NOMO-1 treated with DMSO at 0.1 percent for 48 hours (cell line): Measurements from ENCODE around the gene PPP2R2C.

Source experiments
- DNase-seq: peaks from one replicate; lab custom pipeline; 2025; ENCODE audit not compliant: unreplicated experiment; lab: John Stamatoyannopoulos, UW

PPP2R2C gene

DNA sequence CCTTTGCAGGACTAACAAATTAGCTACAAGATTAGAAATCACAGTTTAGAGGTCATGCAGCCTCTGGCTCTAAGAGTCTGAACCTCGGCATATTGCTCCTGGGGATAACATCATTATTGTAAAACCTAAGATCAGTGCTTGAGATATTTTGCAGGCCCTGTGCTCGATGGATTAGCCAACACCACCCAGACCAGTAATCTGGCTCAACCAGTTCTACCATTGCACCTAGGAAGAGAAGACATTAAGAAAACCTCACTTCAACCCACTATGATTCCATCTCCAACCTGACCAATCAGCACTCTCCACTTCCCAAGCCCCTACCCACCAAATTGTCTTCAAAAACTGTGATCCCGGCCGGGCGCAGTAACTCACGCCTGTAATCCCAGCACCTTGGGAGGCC is 159.2 kb downstream of the PPP2R2C start:
- DNase-seq = no peak

GRCh38 chr4:6309777-6310176 is 162.6 kb downstream of the PPP2R2C start:
- no peak for DNase-seq

GRCh38 chr4:6308899-6309643 is 163.3 kb downstream of the PPP2R2C start:
- DNase-seq = no peak

DNA sequence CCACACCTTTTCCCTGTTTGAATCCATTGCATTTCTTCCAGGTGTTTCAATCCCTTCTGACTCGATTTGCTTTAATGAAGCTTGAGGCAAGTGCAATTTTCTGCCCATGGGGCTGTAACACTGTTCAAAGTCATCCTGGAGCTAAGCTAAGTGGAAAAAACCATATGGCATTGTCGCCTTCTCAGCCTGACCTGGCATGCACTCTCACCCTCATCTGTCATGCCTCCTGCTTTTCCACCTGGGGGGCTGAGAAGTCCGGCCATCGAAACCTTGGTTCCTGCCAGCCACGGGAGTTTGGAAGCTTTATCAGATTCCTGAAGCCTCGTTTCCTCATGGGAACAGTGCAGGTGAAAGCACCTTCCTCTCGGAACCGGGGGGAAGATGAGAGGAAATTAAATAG is 164.5 kb downstream of the PPP2R2C start:
- no peak for DNase-seq

DNA sequence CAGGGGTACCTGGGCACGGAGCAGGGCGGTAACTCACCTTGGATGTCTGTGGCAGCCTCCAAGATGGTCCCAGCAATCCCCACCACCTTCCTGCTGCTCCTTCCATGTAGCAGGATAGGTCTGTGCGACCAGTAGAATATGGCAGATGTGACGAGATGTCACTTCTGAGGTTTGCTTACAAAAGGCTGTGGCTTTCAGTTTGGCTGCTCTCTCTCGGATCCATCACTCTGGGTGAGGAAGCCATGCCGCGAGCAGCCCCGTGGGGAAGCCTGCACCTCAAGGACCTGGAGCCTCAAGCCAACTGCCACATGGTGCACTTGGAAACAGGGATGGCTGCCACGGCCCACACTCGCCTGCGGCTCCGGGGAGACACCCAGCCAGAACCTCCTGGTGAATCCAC is 165.2 kb downstream of the PPP2R2C start:
- DNase-seq = no peak

DNA sequence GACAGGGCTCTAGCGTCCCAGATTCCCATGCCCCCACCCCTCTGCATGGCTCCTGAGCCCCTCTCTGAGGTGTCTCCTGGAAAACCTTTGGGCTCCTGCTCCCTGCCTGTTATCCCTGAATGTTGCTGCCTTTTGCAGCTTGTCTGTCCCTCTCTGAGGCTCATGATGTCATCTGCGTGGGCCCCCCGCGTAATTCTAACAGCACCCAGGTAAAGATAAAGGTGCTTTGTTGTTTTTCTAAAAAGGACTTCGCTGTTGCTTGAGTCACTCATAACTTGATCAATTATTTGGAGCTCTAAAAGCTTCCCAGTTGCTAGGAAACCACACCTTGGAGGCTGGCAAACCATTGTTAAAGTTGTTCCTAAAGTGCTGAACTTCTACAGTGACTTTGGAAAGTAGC is 166.1 kb downstream of the PPP2R2C start:
- DNase-seq = no peak

GRCh38 chr4:6303943-6304342 is 168.5 kb downstream of the PPP2R2C start:
- no peak for DNase-seq

- no peak for DNase-seq
Observed at GRCh38 chr4:6302869-6303268, 169.5 kb downstream of the PPP2R2C start.

DNA sequence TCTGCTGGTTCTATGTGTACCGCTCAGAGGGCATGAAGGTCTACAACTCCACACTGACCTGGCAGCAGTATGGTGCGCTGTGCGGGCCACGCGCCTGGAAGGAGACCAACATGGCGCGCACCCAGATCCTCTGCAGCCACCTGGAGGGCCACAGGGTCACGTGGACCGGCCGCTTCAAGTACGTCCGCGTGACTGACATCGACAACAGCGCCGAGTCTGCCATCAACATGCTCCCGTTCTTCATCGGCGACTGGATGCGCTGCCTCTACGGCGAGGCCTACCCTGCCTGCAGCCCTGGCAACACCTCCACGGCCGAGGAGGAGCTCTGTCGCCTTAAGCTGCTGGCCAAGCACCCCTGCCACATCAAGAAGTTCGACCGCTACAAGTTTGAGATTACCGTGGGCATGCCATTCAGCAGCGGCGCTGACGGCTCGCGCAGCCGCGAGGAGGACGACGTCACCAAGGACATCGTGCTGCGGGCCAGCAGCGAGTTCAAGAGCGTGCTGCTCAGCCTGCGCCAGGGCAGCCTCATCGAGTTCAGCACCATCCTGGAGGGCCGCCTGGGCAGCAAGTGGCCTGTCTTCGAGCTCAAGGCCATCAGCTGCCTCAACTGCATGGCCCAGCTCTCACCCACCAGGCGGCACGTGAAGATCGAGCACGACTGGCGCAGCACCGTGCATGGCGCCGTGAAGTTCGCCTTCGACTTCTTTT is 170.5 kb downstream of the PPP2R2C start:
- DNase-seq = no peak

DNA sequence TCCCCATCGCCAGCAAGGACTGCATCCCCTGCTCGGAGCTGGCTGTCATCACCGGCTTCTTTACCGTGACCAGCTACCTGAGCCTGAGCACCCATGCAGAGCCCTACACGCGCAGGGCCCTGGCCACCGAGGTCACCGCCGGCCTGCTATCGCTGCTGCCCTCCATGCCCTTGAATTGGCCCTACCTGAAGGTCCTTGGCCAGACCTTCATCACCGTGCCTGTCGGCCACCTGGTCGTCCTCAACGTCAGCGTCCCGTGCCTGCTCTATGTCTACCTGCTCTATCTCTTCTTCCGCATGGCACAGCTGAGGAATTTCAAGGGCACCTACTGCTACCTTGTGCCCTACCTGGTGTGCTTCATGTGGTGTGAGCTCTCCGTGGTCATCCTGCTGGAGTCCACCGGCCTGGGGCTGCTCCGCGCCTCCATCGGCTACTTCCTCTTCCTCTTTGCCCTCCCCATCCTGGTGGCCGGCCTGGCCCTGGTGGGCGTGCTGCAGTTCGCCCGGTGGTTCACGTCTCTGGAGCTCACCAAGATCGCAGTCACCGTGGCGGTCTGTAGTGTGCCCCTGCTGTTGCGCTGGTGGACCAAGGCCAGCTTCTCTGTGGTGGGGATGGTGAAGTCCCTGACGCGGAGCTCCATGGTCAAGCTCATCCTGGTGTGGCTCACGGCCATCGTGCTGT is 171.2 kb downstream of the PPP2R2C start:
- no peak for DNase-seq

GRCh38 chr4:6300359-6300758 is 172.1 kb downstream of the PPP2R2C start:
- no peak for DNase-seq

- DNase-seq = no peak
Observed at GRCh38 chr4:6299875-6300274, 172.5 kb downstream of the PPP2R2C start.

- no peak for DNase-seq
Observed at GRCh38 chr4:6298852-6299251, 173.6 kb downstream of the PPP2R2C start.

DNA sequence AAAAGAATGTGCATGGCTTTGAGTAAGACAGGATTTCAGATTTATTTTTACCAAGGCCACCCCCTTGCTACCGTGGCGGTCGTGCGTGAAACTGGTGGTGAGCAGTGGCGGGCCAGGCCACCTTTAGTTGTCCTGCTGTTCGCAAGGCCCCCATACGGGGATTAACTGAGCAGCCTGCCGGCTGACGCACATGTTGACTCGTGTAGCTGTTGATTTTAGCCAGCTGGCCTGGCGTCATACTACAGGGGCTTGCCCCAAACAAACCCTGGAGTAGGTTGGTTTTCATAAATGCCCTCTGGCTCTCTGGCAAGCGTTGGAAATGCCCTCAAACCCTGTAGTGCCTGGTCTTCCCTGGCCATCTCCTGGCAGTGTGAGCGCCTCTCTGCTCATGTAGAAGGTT is 174.4 kb downstream of the PPP2R2C start:
- no peak for DNase-seq

- DNase-seq = no peak
Observed at GRCh38 chr4:6297266-6297815, 175.1 kb downstream of the PPP2R2C start.

DNA sequence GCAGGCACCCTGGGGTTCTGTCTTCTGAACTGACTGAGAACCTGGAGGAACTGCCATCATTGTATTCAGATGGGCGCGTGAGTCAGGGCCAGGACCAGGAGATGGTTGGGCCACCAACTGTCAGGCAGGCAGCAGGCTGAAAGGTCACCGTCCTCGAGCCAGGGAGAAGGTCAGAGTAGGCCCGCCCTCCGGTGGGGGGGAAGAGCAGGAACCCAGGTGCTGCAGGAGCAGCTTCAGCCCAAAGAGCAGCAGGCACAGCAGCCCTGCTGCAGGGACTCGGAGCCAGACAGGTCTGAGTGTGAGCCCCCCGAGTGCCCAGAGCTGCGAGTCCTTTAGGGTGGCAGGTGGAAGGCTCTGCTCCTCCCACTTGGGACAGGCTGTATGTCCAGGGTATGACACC is 176.4 kb downstream of the PPP2R2C start:
- no peak for DNase-seq

DNA sequence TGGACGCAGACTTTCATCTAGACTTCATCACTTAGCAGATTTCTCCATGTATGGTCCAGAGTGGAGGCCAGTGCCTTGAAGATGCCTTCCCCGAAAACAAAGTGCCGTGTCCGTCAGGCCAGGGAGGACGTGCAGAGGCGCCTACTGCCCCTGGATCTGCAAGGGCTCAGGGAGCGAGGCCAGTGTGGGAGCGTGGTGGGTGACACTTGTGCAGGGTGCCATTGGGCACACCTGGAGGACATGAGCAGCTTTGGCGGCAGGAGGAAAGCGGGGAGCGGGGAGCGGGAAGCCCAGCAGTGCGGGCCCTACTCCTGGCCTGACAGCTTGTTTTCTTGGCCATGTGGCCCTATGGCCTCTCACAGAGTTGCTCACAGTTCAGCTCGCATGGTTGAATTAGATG is 176.9 kb downstream of the PPP2R2C start:
- DNase-seq = no peak

- no peak for DNase-seq
Observed at GRCh38 chr4:6294705-6295421, 177.6 kb downstream of the PPP2R2C start.

GRCh38 chr4:6293661-6294060 is 178.8 kb downstream of the PPP2R2C start:
- no peak for DNase-seq

GRCh38 chr4:6293097-6293445 is 179.3 kb downstream of the PPP2R2C start:
- no peak for DNase-seq

DNA sequence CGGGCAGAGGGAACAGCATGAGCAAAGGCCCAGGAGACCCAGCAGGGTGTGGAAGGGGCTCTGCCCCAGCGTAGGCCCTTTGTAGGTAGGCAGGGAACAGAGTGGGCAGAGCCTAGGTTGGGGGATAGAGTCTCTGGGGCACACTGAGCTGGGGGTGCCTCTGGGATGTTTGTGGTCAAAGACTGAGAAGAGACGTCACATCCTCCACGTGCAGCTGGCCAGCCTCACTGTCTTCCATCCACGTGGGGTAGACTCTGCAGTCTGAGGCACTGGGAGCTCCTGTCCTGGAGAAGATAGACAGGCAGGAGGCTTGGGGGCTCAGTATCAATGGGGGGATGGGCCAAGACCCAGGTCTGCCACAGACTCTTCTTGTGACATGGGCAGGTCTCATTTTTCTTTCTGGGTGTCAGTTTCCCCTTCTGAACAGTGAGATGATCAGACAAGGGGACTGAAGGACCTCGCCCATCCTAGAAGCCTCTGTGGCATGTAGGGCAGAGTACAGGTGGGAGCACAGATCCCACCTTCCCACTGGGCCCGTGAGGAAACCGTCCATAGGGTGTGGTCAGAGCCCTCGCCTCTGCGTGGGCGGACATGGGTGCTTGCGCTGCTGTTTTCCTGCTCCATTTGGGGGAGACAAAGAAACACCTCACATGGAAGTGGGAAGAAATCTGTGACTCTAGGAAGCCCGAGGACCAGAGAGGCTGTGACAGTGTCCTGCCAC is 179.9 kb downstream of the PPP2R2C start:
- DNase-seq = no peak
